Large intestine (tissue), 3 donors: ENCODE results near the gene FSTL5. TPM values are rescaled to one million over a fixed set of nuclear protein-coding genes. Genes with fewer than 3 reads are reported as not detected.

Source experiments
- DNase-seq, 2 donors: peaks; one replicate each; pipeline versions ENCODE4 v3.0.0 to v3.0.0-alpha.2; 2013
- H3K27ac ChIP-seq: one replicate; pipeline ENCODE4 v1.5.1; 2013; ENCODE audit warnings: low read length
- H3K27me3 ChIP-seq: 2 replicates; pipeline ENCODE4 v1.6.1; 2013; ENCODE audit warnings: low read length; ENCODE audit not compliant: control insufficient read depth, insufficient read depth
- H3K36me3 ChIP-seq: 2 replicates; pipeline ENCODE4 v1.6.1; 2013; ENCODE audit warnings: low read length; ENCODE audit not compliant: control insufficient read depth, insufficient read depth
- H3K4me1 ChIP-seq: one replicate; pipeline ENCODE4 v1.6.1; 2013; ENCODE audit warnings: low read length; ENCODE audit not compliant: control insufficient read depth, insufficient read depth
- H3K4me3 ChIP-seq: one replicate; pipeline ENCODE4 v1.5.1; 2013; ENCODE audit warnings: low read length
- H3K9me3 ChIP-seq: one replicate; pipeline ENCODE4 v1.6.1; 2013; ENCODE audit warnings: mild to moderate bottlenecking, low read depth, low read length, moderate library complexity; ENCODE audit not compliant: control insufficient read depth
- WGBS: methylation state at CpG from one replicate; pipeline ENCODE4 v1.1.5; 2013; ENCODE audit warnings: low lambda C conversion rate; ENCODE audit not compliant: insufficient coverage; 5-methylcytosine and 5-hydroxymethylcytosine counted together
- polyA plus RNA-seq: library from polyadenylated mRNA; unstranded; fragments of 120-200 nt; gene quantifications from one replicate; pipeline ENCODE4 v1.2.1, GENCODE V29; 2013

Gene FSTL5
- polyA plus RNA-seq, 1 donor = 7.0 TPM

- no peaks in the 10 kb centered on the region for H3K27me3 ChIP-seq
- no peaks in the 10 kb centered on the region for H3K36me3 ChIP-seq
- H3K9me3 ChIP-seq = no peaks in the 10 kb centered on the region
- DNase-seq = no peak
- H3K4me1 ChIP-seq = no peaks in the 10 kb centered on the region
- no peak overlapping the region for H3K27ac ChIP-seq
- 75% methylated on average over 1 of the region's 1 CpG for WGBS
- no peak overlapping the region for H3K4me3 ChIP-seq
Observed at GRCh38 chr4:161856711-161857326, 307.0 kb downstream of the FSTL5 start.

- Histone ChIP-seq H3K4me3 (no peak overlapping the region), H3K4me1 (no peaks in the 10 kb centered on the region), H3K27ac (no peak overlapping the region), H3K27me3 (no peaks in the 10 kb centered on the region), H3K9me3 (peaks cover 3% of the 10 kb centered on the region), H3K36me3 (no peaks in the 10 kb centered on the region)
- no peak for DNase-seq
- WGBS = no CpG with 5 or more reads among the region's 1 CpG
Observed at GRCh38 chr4:161850631-161851030, 313.2 kb downstream of the FSTL5 start.

DNA sequence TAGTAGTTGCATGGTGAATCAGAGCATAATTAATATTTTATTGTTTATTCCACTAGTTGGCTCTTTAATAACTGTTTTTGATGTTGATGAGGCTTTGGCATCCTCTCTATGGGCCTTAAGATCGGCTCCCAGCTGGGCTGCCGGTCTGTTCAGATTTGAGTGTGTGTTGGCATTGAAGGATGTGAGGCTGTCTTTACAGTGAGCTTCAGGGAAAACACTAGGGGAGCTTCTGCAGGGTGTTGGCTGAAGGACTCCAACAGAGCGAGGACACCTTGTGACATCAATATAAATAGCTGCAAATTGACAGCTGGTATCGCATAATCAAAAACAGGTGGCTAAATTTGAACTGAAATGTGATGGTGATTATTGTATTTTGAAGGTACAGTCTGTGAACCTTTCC is 322.0 kb downstream of the FSTL5 start:
- no CpG with 5 or more reads among the region's 4 CpGs for WGBS
- H3K4me3 ChIP-seq = no peak overlapping the region

GRCh38 chr4:161829591-161829990 is 334.2 kb downstream of the FSTL5 start:
- no peaks in the 10 kb centered on the region for H3K4me1 ChIP-seq

More for the DNA sequence above, 322.0 kb downstream of the FSTL5 start:
- no peak for DNase-seq
- Histone ChIP-seq H3K27ac (no peak overlapping the region), H3K9me3 (no peaks in the 10 kb centered on the region), H3K4me1 (no peaks in the 10 kb centered on the region), H3K27me3 (no peaks in the 10 kb centered on the region), H3K36me3 (no peaks in the 10 kb centered on the region)

GRCh38 chr4:161828061-161828460 is 335.7 kb downstream of the FSTL5 start:
- H3K36me3 ChIP-seq = no peaks in the 10 kb centered on the region
- no CpG with 5 or more reads among the region's 1 CpG for WGBS

More at GRCh38 chr4:161829591-161829990, 334.2 kb downstream of the FSTL5 start:
- no peak for DNase-seq
- no peaks in the 10 kb centered on the region for H3K9me3 ChIP-seq
- H3K4me3 ChIP-seq = no peak overlapping the region
- no peak overlapping the region for H3K27ac ChIP-seq
- no peaks in the 10 kb centered on the region for H3K36me3 ChIP-seq
- no peaks in the 10 kb centered on the region for H3K27me3 ChIP-seq

GRCh38 chr4:161827013-161827412 is 336.8 kb downstream of the FSTL5 start:
- no CpG with 5 or more reads among the region's 3 CpGs for WGBS
- no peak overlapping the region for H3K27ac ChIP-seq
- H3K36me3 ChIP-seq = no peaks in the 10 kb centered on the region

More at GRCh38 chr4:161828061-161828460, 335.7 kb downstream of the FSTL5 start:
- no peak overlapping the region for H3K27ac ChIP-seq
- no peaks in the 10 kb centered on the region for H3K4me1 ChIP-seq
- H3K27me3 ChIP-seq = no peaks in the 10 kb centered on the region
- no peak for DNase-seq
- no peaks in the 10 kb centered on the region for H3K9me3 ChIP-seq
- no peak overlapping the region for H3K4me3 ChIP-seq

DNA sequence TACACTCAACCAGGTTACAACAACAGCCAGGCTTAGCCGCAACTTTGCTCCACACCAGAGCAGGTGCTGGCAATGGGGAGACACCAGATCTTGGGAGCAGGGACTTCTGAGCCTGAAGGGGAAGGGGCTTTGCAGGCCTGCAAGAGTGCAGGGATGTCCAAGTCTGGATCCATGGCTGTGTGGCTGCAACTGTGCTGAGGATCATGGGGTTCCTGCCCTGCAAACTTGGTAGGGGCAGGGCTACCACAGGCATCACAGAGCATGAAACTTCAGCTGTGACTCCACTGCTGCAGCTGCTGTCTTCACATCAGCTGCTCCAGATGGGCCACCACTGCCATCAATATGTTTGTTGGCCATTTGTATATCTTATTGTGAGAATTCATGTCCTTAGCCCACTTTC is 340.4 kb downstream of the FSTL5 start:
- Histone ChIP-seq H3K27me3 (no peaks in the 10 kb centered on the region), H3K36me3 (no peaks in the 10 kb centered on the region), H3K9me3 (peaks cover 5% of the 10 kb centered on the region), H3K4me1 (no peaks in the 10 kb centered on the region), H3K4me3 (no peak overlapping the region), H3K27ac (no peak overlapping the region)
- no peak for DNase-seq
- WGBS = no CpG with 5 or more reads among the region's 1 CpG

More at GRCh38 chr4:161827013-161827412, 336.8 kb downstream of the FSTL5 start:
- Histone ChIP-seq H3K4me1 (no peaks in the 10 kb centered on the region), H3K9me3 (peaks cover 5% of the 10 kb centered on the region), H3K27me3 (no peaks in the 10 kb centered on the region), H3K4me3 (no peak overlapping the region)
- DNase-seq = no peak

GRCh38 chr4:161822174-161822573 is 341.6 kb downstream of the FSTL5 start:
- Histone ChIP-seq H3K36me3 (no peaks in the 10 kb centered on the region), H3K4me3 (no peak overlapping the region), H3K9me3 (peaks cover 5% of the 10 kb centered on the region), H3K27me3 (no peaks in the 10 kb centered on the region), H3K4me1 (no peaks in the 10 kb centered on the region), H3K27ac (no peak overlapping the region)
- WGBS = no CpG with 5 or more reads among the region's 1 CpG
- DNase-seq = no peak

DNA sequence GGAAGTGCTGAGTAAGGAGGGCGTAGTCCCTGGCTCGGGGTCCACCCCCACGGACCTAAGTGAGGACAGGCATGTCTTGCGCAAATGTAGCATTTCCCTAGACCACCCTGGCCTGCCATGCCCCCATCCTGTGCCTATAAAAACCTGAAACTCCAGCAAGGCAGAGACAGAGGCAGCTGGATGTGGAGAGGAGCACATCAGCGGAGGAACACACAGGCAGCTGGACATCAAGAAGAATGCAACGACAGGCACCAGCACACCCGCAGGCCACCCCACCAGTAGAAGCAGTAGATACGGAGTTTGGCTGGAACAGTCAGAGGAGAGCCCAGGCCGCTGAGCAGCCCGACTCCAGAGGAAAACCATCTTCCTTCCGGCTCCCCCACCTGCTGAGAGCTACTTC is 345.9 kb downstream of the FSTL5 start:
- Histone ChIP-seq H3K36me3 (no peaks in the 10 kb centered on the region), H3K4me1 (no peaks in the 10 kb centered on the region), H3K4me3 (no peak overlapping the region), H3K9me3 (peaks cover 5% of the 10 kb centered on the region), H3K27me3 (no peaks in the 10 kb centered on the region), H3K27ac (no peak overlapping the region)
- no peak for DNase-seq
- WGBS = no CpG with 5 or more reads among the region's 11 CpGs

GRCh38 chr4:161816958-161817357 is 346.8 kb downstream of the FSTL5 start:
- no peaks in the 10 kb centered on the region for H3K36me3 ChIP-seq
- H3K4me3 ChIP-seq = no peak overlapping the region
- H3K4me1 ChIP-seq = no peaks in the 10 kb centered on the region
- no peak overlapping the region for H3K27ac ChIP-seq
- 100% methylated on average over 1 of the region's 1 CpG for WGBS
- no peaks in the 10 kb centered on the region for H3K27me3 ChIP-seq
- no peaks in the 10 kb centered on the region for H3K9me3 ChIP-seq
- no peak for DNase-seq

GRCh38 chr4:161815841-161816240 is 348.0 kb downstream of the FSTL5 start:
- H3K9me3 ChIP-seq = no peaks in the 10 kb centered on the region
- WGBS = 67% methylated on average over 1 of the region's 1 CpG
- H3K36me3 ChIP-seq = no peaks in the 10 kb centered on the region
- no peaks in the 10 kb centered on the region for H3K4me1 ChIP-seq
- H3K27ac ChIP-seq = no peak overlapping the region
- no peak for DNase-seq
- H3K4me3 ChIP-seq = no peak overlapping the region
- H3K27me3 ChIP-seq = no peaks in the 10 kb centered on the region
